Measurements from ENCODE around the gene STX7. TPM values are rescaled to one million over a fixed set of nuclear protein-coding genes. Genes with fewer than 3 reads are reported as not detected.

The STX7 gene
- total and polyA plus RNA-seq, 2 donors from 2014 or later, result 27.4 to 77.9 TPM

DNA sequence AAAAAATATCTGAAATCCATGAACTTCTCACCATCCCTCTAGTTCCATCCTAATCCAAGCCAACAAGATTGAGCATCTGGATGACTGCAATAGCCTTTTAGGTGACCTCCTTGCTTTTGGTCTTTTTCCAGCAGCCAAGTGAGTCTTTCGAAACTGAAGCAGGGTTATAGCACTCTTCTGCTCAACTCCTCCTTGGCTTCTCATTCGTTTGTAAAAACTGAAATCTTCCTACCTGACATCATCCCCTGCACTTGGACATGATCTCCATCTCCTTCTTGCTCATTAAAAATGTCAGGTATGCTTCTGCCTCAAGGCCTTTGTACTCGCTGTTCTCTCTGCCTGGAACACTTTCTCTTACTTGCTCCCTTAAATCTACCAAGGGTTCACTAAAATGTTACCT, 46.0 kb downstream of the STX7 start:
- no peak overlapping the region for H3K4me3 ChIP-seq (ENCODE audit: low read length in 3 of 3)
- no peak overlapping the region for H3K9ac ChIP-seq (ENCODE audit: low read length in 3 of 3)

DNA sequence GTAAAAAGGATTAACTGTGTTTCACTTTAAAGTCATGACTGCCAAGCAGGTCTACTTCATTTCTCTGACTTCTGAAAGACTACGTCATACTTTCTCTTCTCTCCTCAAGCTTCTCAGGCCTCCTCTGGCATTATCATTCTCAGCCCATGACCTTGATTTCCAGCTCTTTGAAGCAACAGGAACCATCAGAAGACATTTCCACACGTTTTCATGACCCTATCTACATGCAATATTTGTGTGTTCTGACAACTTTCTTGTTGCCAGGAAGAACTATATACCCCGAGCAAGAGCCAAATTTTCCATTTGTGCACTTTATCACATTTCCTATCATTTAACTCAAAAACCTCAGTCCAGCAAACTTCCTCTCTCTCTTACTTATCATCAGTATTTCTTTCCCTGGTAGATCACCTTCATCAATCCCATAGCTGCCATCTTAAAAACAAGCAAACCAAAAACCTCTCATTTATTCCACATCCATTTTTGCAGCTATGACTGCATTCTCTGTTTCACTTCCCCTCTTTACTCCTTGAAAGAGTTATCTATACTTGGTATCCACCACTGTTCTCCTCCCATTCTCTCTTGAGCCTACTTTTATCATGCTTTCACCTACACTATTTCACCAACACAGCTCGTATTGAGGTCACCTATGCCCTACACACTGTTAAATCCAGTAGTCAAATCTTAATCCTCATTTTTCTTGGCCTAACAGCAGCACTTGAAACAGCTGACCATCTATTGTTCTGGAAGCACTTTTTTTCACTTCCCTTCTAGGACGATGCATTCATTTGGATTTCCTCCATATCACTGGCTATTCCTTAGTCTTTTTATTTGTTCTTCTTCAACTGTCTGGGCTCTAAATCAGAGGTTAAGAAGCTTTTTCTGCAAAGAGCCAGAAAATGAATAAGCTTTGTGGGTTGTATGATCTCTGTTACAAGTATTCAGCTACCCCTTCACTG, 47.1 kb downstream of the STX7 start:
- FAIRE-seq (no peak), DNase-seq (no peak)
- TF ChIP-seq, protein P1, sequence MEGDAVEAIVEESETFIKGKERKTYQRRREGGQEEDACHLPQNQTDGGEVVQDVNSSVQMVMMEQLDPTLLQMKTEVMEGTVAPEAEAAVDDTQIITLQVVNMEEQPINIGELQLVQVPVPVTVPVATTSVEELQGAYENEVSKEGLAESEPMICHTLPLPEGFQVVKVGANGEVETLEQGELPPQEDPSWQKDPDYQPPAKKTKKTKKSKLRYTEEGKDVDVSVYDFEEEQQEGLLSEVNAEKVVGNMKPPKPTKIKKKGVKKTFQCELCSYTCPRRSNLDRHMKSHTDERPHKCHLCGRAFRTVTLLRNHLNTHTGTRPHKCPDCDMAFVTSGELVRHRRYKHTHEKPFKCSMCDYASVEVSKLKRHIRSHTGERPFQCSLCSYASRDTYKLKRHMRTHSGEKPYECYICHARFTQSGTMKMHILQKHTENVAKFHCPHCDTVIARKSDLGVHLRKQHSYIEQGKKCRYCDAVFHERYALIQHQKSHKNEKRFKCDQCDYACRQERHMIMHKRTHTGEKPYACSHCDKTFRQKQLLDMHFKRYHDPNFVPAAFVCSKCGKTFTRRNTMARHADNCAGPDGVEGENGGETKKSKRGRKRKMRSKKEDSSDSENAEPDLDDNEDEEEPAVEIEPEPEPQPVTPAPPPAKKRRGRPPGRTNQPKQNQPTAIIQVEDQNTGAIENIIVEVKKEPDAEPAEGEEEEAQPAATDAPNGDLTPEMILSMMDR (IDR thresholded peaks at IDR 0.05; ENCODE audit: borderline replicate concordance, extremely low read depth, insufficient read depth), result no peak
- Histone ChIP-seq H3K27ac (ENCODE audit: low read depth in 2 of 2, low read length in 2 of 2) (no peak overlapping the region), H3K9me3 (ENCODE audit: control insufficient read depth in 2 of 3, insufficient read depth in 1 of 3, low read length in 3 of 3) (no peaks in the 10 kb centered on the region), H3K9ac (ENCODE audit: low read length in 3 of 3) (no peak overlapping the region), H3K4me3 (ENCODE audit: low read length in 3 of 3) (no peak overlapping the region), H3K27me3 (ENCODE audit: control insufficient read depth, insufficient read depth, low read length) (no peaks in the 10 kb centered on the region), H3K4me1 (ENCODE audit: control insufficient read depth in 2 of 3, insufficient read depth in 2 of 3, low read depth in 1 of 3, low read length in 3 of 3) (no peaks in the 10 kb centered on the region), H3K36me3 (ENCODE audit: control insufficient read depth in 2 of 3, insufficient read depth in 3 of 3, low read length in 3 of 3) (peaks cover 0 to 59% (median 25%) of the 10 kb centered on the region in 3 donors)
- intact Hi-C loops (cut with DNase I), result no loop called here

More for the DNA sequence above, 46.0 kb downstream of the STX7 start:
- Histone ChIP-seq H3K27me3 (ENCODE audit: control insufficient read depth, insufficient read depth, low read length) (no peaks in the 10 kb centered on the region), H3K27ac (ENCODE audit: low read depth in 2 of 2, low read length in 2 of 2) (no peak overlapping the region), H3K9me3 (ENCODE audit: control insufficient read depth in 2 of 3, insufficient read depth in 1 of 3, low read length in 3 of 3) (no peaks in the 10 kb centered on the region), H3K4me1 (ENCODE audit: control insufficient read depth in 2 of 3, insufficient read depth in 2 of 3, low read depth in 1 of 3, low read length in 3 of 3) (no peaks in the 10 kb centered on the region), H3K36me3 (ENCODE audit: control insufficient read depth in 2 of 3, insufficient read depth in 3 of 3, low read length in 3 of 3) (peaks cover 0 to 53% (median 29%) of the 10 kb centered on the region in 3 donors)
- TF ChIP-seq, protein P1 (IDR thresholded peaks at IDR 0.05; ENCODE audit: borderline replicate concordance, extremely low read depth, insufficient read depth), result no peak
- intact Hi-C loops (cut with DNase I), result no loop called here
- FAIRE-seq, result no peak
- DNase-seq, result no peak

GRCh38 chr6:132464538-132465256, 48.2 kb downstream of the STX7 start:
- no peak overlapping the region for H3K9ac ChIP-seq (ENCODE audit: low read length in 3 of 3)
- H3K9me3 ChIP-seq (ENCODE audit: control insufficient read depth in 2 of 3, insufficient read depth in 1 of 3, low read length in 3 of 3), result no peaks in the 10 kb centered on the region
- FAIRE-seq (no peak), DNase-seq (no peak)
- TF ChIP-seq, protein P1 (IDR thresholded peaks at IDR 0.05; ENCODE audit: borderline replicate concordance, extremely low read depth, insufficient read depth), result no peak
- no peak overlapping the region for H3K4me3 ChIP-seq (ENCODE audit: low read length in 3 of 3)
- intact Hi-C loops (cut with DNase I), result no loop called here
- no peaks in the 10 kb centered on the region for H3K4me1 ChIP-seq (ENCODE audit: control insufficient read depth in 2 of 3, insufficient read depth in 2 of 3, low read depth in 1 of 3, low read length in 3 of 3)
- peaks cover 0 to 66% (median 28%) of the 10 kb centered on the region in 3 donors for H3K36me3 ChIP-seq (ENCODE audit: control insufficient read depth in 2 of 3, insufficient read depth in 3 of 3, low read length in 3 of 3)
- no peak overlapping the region for H3K27ac ChIP-seq (ENCODE audit: low read depth in 2 of 2, low read length in 2 of 2)
- no peaks in the 10 kb centered on the region for H3K27me3 ChIP-seq (ENCODE audit: control insufficient read depth, insufficient read depth, low read length)

All from kidney (tissue), 14 donors.